NCI-H226 (cell line): ENCODE data around the gene SLIT3.
A peak's percentile ranks its signal among the peaks of the same experiment; 100 is the strongest.

ENCODE experiments used
- DNase-seq: peaks from one replicate; pipeline ENCODE4 v3.0.0-alpha.2; 2015

Gene SLIT3

GRCh38 chr5:169298193-169298592, 2.7 kb downstream of the SLIT3 start:
- DNase-seq, result no peak

- no peak for DNase-seq
Observed at GRCh38 chr5:169296419-169297143, 4.4 kb downstream of the SLIT3 start.

- no peak for DNase-seq
Observed at GRCh38 chr5:169295306-169295705, 5.6 kb downstream of the SLIT3 start.

- no peak for DNase-seq
Observed at GRCh38 chr5:169294621-169295020, 6.3 kb downstream of the SLIT3 start.

GRCh38 chr5:169291877-169292276, 9.1 kb downstream of the SLIT3 start:
- DNase-seq, result no peak

GRCh38 chr5:169290895-169291294, 10.0 kb downstream of the SLIT3 start:
- peak; percentile 80 for DNase-seq

- DNase-seq, result no peak
Observed at GRCh38 chr5:169289520-169289919, 11.4 kb downstream of the SLIT3 start.

GRCh38 chr5:169288066-169288930, 12.6 kb downstream of the SLIT3 start:
- no peak for DNase-seq

- DNase-seq, result no peak
Observed at GRCh38 chr5:169287529-169287928, 13.4 kb downstream of the SLIT3 start.

- no peak for DNase-seq
Observed at GRCh38 chr5:169286572-169287300, 14.2 kb downstream of the SLIT3 start.

- no peak for DNase-seq
Observed at GRCh38 chr5:169283887-169284286, 17.1 kb downstream of the SLIT3 start.

GRCh38 chr5:169281625-169282024, 19.3 kb downstream of the SLIT3 start:
- no peak for DNase-seq

GRCh38 chr5:169280696-169281095, 20.2 kb downstream of the SLIT3 start:
- DNase-seq, result no peak

- DNase-seq, result no peak
Observed at GRCh38 chr5:169280286-169280685, 20.7 kb downstream of the SLIT3 start.

GRCh38 chr5:169279125-169279524, 21.8 kb downstream of the SLIT3 start:
- no peak for DNase-seq

GRCh38 chr5:169273881-169274280, 27.1 kb downstream of the SLIT3 start:
- no peak for DNase-seq

GRCh38 chr5:169273451-169273850, 27.5 kb downstream of the SLIT3 start:
- no peak for DNase-seq

- no peak for DNase-seq
Observed at GRCh38 chr5:169272731-169273427, 28.1 kb downstream of the SLIT3 start.

GRCh38 chr5:169272111-169272510, 28.8 kb downstream of the SLIT3 start:
- DNase-seq, result no peak

GRCh38 chr5:169270827-169271226, 30.1 kb downstream of the SLIT3 start:
- no peak for DNase-seq

GRCh38 chr5:169268019-169268418, 32.9 kb downstream of the SLIT3 start:
- DNase-seq, result no peak

GRCh38 chr5:169265888-169266287, 35.1 kb downstream of the SLIT3 start:
- DNase-seq, result no peak

- no peak for DNase-seq
Observed at GRCh38 chr5:169263591-169263990, 37.3 kb downstream of the SLIT3 start.
